Measurements from ENCODE around the gene CCDC170.

The CCDC170 gene

GRCh38 chr6:151637814-151638213 is 144.0 kb downstream of the CCDC170 start:
- no peak for DNase-seq
- Histone ChIP-seq H3K9me3 (no peaks in the 10 kb centered on the region), H3K27me3 (no peaks in the 10 kb centered on the region), H3K4me3 (ENCODE audit: low read depth, low read length) (no peak overlapping the region), H3K36me3 (no peaks in the 10 kb centered on the region), H3K4me1 (no peaks in the 10 kb centered on the region)
- TF ChIP-seq CTCF (IDR thresholded peaks at IDR 0.05; ENCODE audit: low read depth, low read length) = no peak

DNA sequence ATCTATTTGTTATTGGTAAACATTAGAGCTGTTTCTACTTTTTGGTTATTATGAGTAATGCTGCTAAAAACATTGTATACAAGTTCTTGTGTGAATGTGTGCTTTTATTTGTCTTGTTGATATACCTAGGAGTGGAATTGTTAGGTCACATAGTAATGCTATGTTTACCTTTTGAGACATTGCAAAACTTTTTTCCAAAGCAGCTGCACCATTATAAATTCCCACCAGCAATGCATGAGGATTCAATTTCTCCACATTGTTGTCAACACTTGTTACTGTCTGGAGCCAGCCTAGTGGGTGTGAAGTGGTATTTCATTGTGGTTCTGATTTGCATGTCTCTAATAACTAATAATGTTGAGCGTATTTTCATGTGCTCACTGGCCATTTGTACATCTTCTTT is 145.9 kb downstream of the CCDC170 start:
- Histone ChIP-seq H3K27me3 (peaks cover 4% of the 10 kb centered on the region; the same call in 1 of the 2 replicates), H3K36me3 (no peaks in the 10 kb centered on the region), H3K9me3 (no peaks in the 10 kb centered on the region), H3K4me1 (no peaks in the 10 kb centered on the region), H3K4me3 (ENCODE audit: low read depth, low read length) (no peak overlapping the region)
- TF ChIP-seq CTCF (IDR thresholded peaks at IDR 0.05; ENCODE audit: low read depth, low read length) = no peak
- DNase-seq = no peak

DNA sequence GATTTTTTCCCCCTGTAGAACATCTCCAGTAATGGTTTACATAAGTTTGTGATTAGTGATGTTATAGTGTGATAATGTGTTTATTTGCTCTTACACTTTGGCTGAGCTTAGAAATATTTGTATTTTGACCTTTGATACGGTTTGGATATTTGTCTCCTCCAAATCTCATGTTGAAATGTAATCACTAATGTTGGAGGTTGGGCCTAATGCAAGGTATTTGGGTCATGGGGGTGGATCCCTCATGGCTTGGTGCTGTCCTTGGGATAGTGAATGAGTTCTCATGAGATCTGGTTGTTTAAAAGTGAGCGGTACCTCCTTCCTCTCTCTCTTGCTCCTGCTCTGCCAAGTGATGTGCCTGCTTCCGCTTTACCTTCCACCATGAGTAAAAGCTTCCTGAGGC is 147.2 kb downstream of the CCDC170 start:
- peaks cover 4% of the 10 kb centered on the region; the same call in 1 of the 2 replicates for H3K27me3 ChIP-seq

GRCh38 chr6:151647976-151648639 is 154.3 kb downstream of the CCDC170 start:
- peaks cover 4% of the 10 kb centered on the region; the same call in 1 of the 2 replicates for H3K27me3 ChIP-seq
- no peak for TF ChIP-seq CTCF (IDR thresholded peaks at IDR 0.05; ENCODE audit: low read depth, low read length)

More for the DNA sequence above, 147.2 kb downstream of the CCDC170 start:
- H3K36me3 ChIP-seq = no peaks in the 10 kb centered on the region
- no peaks in the 10 kb centered on the region for H3K4me1 ChIP-seq
- TF ChIP-seq CTCF (IDR thresholded peaks at IDR 0.05; ENCODE audit: low read depth, low read length) = no peak
- no peak for DNase-seq
- H3K9me3 ChIP-seq = no peaks in the 10 kb centered on the region
- no peak overlapping the region for H3K4me3 ChIP-seq (ENCODE audit: low read depth, low read length)

GRCh38 chr6:151649835-151650234 is 156.0 kb downstream of the CCDC170 start:
- no peak for DNase-seq
- no peaks in the 10 kb centered on the region for H3K4me1 ChIP-seq
- H3K27me3 ChIP-seq = no peaks in the 10 kb centered on the region
- no peak overlapping the region for H3K4me3 ChIP-seq (ENCODE audit: low read depth, low read length)
- TF ChIP-seq CTCF (IDR thresholded peaks at IDR 0.05; ENCODE audit: low read depth, low read length) = no peak
- no peaks in the 10 kb centered on the region for H3K9me3 ChIP-seq
- no peaks in the 10 kb centered on the region for H3K36me3 ChIP-seq

More at GRCh38 chr6:151647976-151648639, 154.3 kb downstream of the CCDC170 start:
- H3K36me3 ChIP-seq = no peaks in the 10 kb centered on the region
- H3K4me3 ChIP-seq (ENCODE audit: low read depth, low read length) = no peak overlapping the region
- no peak for DNase-seq
- H3K9me3 ChIP-seq = no peaks in the 10 kb centered on the region
- no peaks in the 10 kb centered on the region for H3K4me1 ChIP-seq

DNA sequence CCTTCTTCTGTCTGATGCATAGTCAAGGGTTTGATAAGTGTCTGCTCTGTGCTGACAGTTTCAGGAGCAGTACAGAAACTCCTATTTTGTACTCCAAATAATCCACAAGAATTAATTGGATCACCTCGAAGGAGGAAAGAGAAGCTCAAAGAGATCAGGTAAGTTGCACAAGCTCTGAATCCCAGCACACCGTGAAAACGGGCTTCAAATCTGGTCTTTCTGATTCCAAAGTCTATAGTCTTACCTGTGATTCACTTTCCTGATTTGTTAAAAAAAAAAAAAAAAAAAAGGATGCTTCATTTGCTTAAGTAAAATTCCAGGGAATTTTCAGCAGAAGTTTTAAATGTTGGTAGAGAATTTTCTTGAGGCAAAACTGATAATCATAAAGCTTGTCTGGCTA is 157.8 kb downstream of the CCDC170 start:
- Histone ChIP-seq H3K36me3 (no peaks in the 10 kb centered on the region), H3K4me1 (no peaks in the 10 kb centered on the region), H3K9me3 (no peaks in the 10 kb centered on the region), H3K4me3 (ENCODE audit: low read depth, low read length) (no peak overlapping the region), H3K27me3 (no peaks in the 10 kb centered on the region)
- no peak for DNase-seq
- no peak for TF ChIP-seq CTCF (IDR thresholded peaks at IDR 0.05; ENCODE audit: low read depth, low read length)
